HepG2 (cell line): ENCODE measurements around the gene GAS1. TPM values are rescaled to one million over a fixed set of nuclear protein-coding genes. Genes with fewer than 3 reads are reported as not detected.

Experiments
- ATAC-seq: fragments of 200-7000 bp; cut with Tn5 transposase; 3 replicates; pipeline ENCODE4 v1.9.1; 2020; ENCODE audit warnings: mild to moderate bottlenecking, moderate library complexity
- BruUV-seq: library from RNA; stranded (reverse); fragments of 400-500 nt; replicated peaks from 2 replicates; lab custom pipeline; 2021; lab: Mats Ljungman, UMichigan
- CTCF ChIA-PET: fragments of 300-600 bp; formaldehyde crosslinking; extraction: SDS; loops from one replicate; lab custom pipeline; 2021; ENCODE audit warnings: low total read pairs, inconsistent platforms, low intra/inter-chr PET ratio; lab: Yijun Ruan, JAX
- POLR2A ChIA-PET: fragments of 350-600 bp; sonication (Branson Sonifier 250); formaldehyde crosslinking; loops from one replicate; lab custom pipeline; 2020; ENCODE audit warnings: antibody characterized with exemption, inconsistent platforms; lab: Yijun Ruan, JAX
- DNase-seq: peaks from one replicate; pipeline ENCODE4 v3.0.0-alpha.2; 2015; ENCODE audit warnings: low spot score
- FAIRE-seq: peaks from 3 replicates; lab custom pipeline; 2011; peaks lifted over from hg19 to GRCh38; lab: Jason Lieb, UNC
- H2AFZ ChIP-seq: one replicate; pipeline ENCODE4 v1.6.1; 2011; ENCODE audit warnings: low read length, inconsistent platforms
- H3K27ac ChIP-seq: fragments of 300-600 bp; 3 replicates; pipeline ENCODE4 v1.8.0; 2011; ENCODE audit warnings: mixed run types, mild to moderate bottlenecking, mixed read lengths, low read length, inconsistent platforms; ENCODE audit not compliant: insufficient read depth; ENCODE audit errors: extremely low read length
- H3K27me3 ChIP-seq, 2 experiments: fragments of 200-600 bp in 1 of 2; 2 replicates in 1 of 2; 3 replicates in 1 of 2; pipeline versions ENCODE4 v1.6.0 to v1.8.0; 2011; ENCODE audit warnings: low read length in 2 of 2, mild to moderate bottlenecking in 2 of 2, moderate library complexity in 2 of 2, inconsistent platforms in 1 of 2; ENCODE audit not compliant: insufficient read depth in 2 of 2, control insufficient read depth in 1 of 2
- H3K36me3 ChIP-seq, 2 experiments: fragments of 200-600 bp in 1 of 2; replicated peaks in 1 of 2; 2 replicates in 1 of 2; 3 replicates in 1 of 2; pipeline versions ENCODE4 v1.5.1 to v1.8.0; 2011; ENCODE audit warnings: low read length in 2 of 2, inconsistent platforms in 1 of 2; ENCODE audit not compliant: insufficient read depth in 2 of 2, control insufficient read depth in 1 of 2
- H3K4me1 ChIP-seq: 2 replicates; pipeline ENCODE4 v1.5.1; 2012; ENCODE audit warnings: low read length, inconsistent platforms; ENCODE audit not compliant: insufficient read depth
- H3K4me2 ChIP-seq: 2 replicates; pipeline ENCODE4 v1.6.0; 2011; ENCODE audit warnings: low read depth, low read length, inconsistent platforms
- H3K4me3 ChIP-seq, 3 experiments: fragments of 200-600 bp in 1 of 3; sonication (generic), shearing (Covaris generic) in 1 of 3; replicated peaks in 1 of 3; 2 replicates each; pipeline ENCODE4 v1.5.1; 2011 to 2016; ENCODE audit warnings: low read length in 3 of 3, inconsistent platforms in 2 of 3, low read depth in 2 of 3, mild to moderate bottlenecking in 2 of 3, control low read depth in 1 of 3, mixed read lengths in 1 of 3; ENCODE audit not compliant: insufficient read depth in 1 of 3
- H3K79me2 ChIP-seq: one replicate; pipeline ENCODE4 v1.6.1; 2011; ENCODE audit warnings: low read length, inconsistent platforms; ENCODE audit not compliant: insufficient read depth
- H3K9ac ChIP-seq: 2 replicates; pipeline ENCODE4 v1.6.0; 2011; ENCODE audit warnings: mild to moderate bottlenecking, low read depth, low read length, inconsistent platforms; ENCODE audit not compliant: insufficient read depth
- H3K9me3 ChIP-seq: 2 replicates; pipeline ENCODE4 v1.5.1; 2012; ENCODE audit warnings: mild to moderate bottlenecking, low read length
- H4K20me1 ChIP-seq: 2 replicates; pipeline ENCODE4 v1.6.0; 2011; ENCODE audit warnings: inconsistent platforms, mild to moderate bottlenecking, low read length, moderate library complexity; ENCODE audit not compliant: insufficient read depth
- HMGA1 ChIP-seq: sonication (generic); formaldehyde crosslinking; conservative IDR thresholded peaks from 2 replicates; pipeline ENCODE4 v1.4.0; 2020; ENCODE audit warnings: missing genetic modification reagents
- IKZF5 ChIP-seq: IDR thresholded peaks from 2 replicates; pipeline ENCODE4 v1.6.1; 2018; ENCODE audit warnings: missing genetic modification reagents, mild to moderate bottlenecking, missing compliant biosample characterization
- MAFK ChIP-seq, 2 experiments: IDR thresholded peaks in 1 of 2; conservative IDR thresholded peaks in 1 of 2; 2 replicates each; pipeline ENCODE4 v1.6.1; 2011; ENCODE audit warnings: improper control_type of control experiment in 2 of 2, low read length in 2 of 2
- MXD4 ChIP-seq: IDR thresholded peaks from 2 replicates; pipeline ENCODE4 v1.6.1; 2016; ENCODE audit warnings: mild to moderate bottlenecking, missing biosample characterization, missing genetic modification reagents
- RFX5 ChIP-seq: IDR thresholded peaks from 2 replicates; pipeline ENCODE4 v1.6.1; 2011; ENCODE audit warnings: low read depth, low read length, improper control_type of control experiment
- RFXANK ChIP-seq: IDR thresholded peaks from 2 replicates; pipeline ENCODE4 v1.6.1; 2016
- SRSF9 ChIP-seq: fragments of 200-400 bp; formaldehyde crosslinking; IDR thresholded peaks from 2 replicates; pipeline ENCODE4 v1.6.1; 2018; ENCODE audit warnings: borderline replicate concordance, mild to moderate bottlenecking, low read depth, low read length; ENCODE audit not compliant: insufficient read depth, poor library complexity, severe bottlenecking
- TFE3 ChIP-seq: IDR thresholded peaks from 2 replicates; pipeline ENCODE4 v1.6.1; 2016
- ZBTB3 ChIP-seq: sonication (generic); formaldehyde crosslinking; IDR thresholded peaks from 2 replicates; pipeline ENCODE4 v1.4.0; 2020; ENCODE audit warnings: low read depth, mild to moderate bottlenecking, moderate library complexity, missing genetic modification reagents, borderline replicate concordance
- ZNF143 ChIP-seq: sonication (generic); formaldehyde crosslinking; IDR thresholded peaks from 2 replicates; pipeline ENCODE4 v1.4.0; 2020; ENCODE audit warnings: missing genetic modification reagents
- ZNF296 ChIP-seq: sonication (generic); formaldehyde crosslinking; conservative IDR thresholded peaks from 2 replicates; pipeline ENCODE4 v1.5.0; 2020; ENCODE audit warnings: mild to moderate bottlenecking, missing genetic modification reagents
- ZNF670 ChIP-seq: sonication (generic); formaldehyde crosslinking; IDR thresholded peaks from 2 replicates; pipeline ENCODE4 v1.8.0; 2022; ENCODE audit warnings: mild to moderate bottlenecking, missing genetic modification reagents, borderline replicate concordance
- ZNF792 ChIP-seq: IDR thresholded peaks from 2 replicates; pipeline ENCODE4 v1.6.1; 2016
- ZNF839 ChIP-seq: sonication (generic); formaldehyde crosslinking; IDR thresholded peaks from 2 replicates; pipeline ENCODE4 v1.4.0; 2020; ENCODE audit warnings: missing genetic modification reagents, mild to moderate bottlenecking, borderline replicate concordance
- WGBS: methylation state at CpG from one replicate; pipeline ENCODE4 v1.1.6; 2017; ENCODE audit warnings: low lambda C conversion rate; 5-methylcytosine and 5-hydroxymethylcytosine counted together
- in situ Hi-C: cut with HindIII; loops from 2 replicates; pipeline ENCODE4 v1.10.0; 2017; ENCODE audit warnings: low pct_unique_long_range_greater_than_20kb; ENCODE audit not compliant: extremely low pct_ligation_motif_present
- intact Hi-C: fragments of 100-400 bp; cut with micrococcal nuclease; formaldehyde crosslinking; loops from one replicate; pipeline ENCODE4 v1.10.0; 2022; ENCODE audit not compliant: unreplicated experiment
- polyA plus RNA-seq, 8 experiments: library from polyadenylated mRNA; depleted of rRNA in 3 of 8; stranded (reverse) in 7 of 8; unstranded in 1 of 8; fragments of >200 nt; fragmentation: Illumina TruSeq in 4 of 8; extraction: Trizol in 4 of 8; gene quantifications; 2 replicates each; pipeline versions ENCODE4 v1.2.1 to v1.2.3, GENCODE V29; 2011 to 2016; ENCODE audit warnings: low read depth in 4 of 8, missing spikeins in 1 of 8, mixed read lengths in 1 of 8; ENCODE audit not compliant: insufficient read depth in 1 of 8
- total RNA-seq, 5 experiments: library from RNA; depleted of rRNA; stranded (reverse); fragments of >200 nt; fragmentation: Illumina TruSeq; extraction: Trizol; gene quantifications; 2 replicates each; pipeline ENCODE4 v1.2.3, GENCODE V29; 2016; ENCODE audit warnings: low read depth in 1 of 5

The GAS1 gene
- total and polyA plus RNA-seq, 2 of the 13 experiments (the other 11 are each of a cell fraction or from before 2014, with no cell fraction given): not detected

GRCh38 chr9:86939891-86940290, 7.4 kb downstream of the GAS1 start (continued):
- TF ChIP-seq TFE3 (CRISPR knock-in tag): no peak
- no peak for TF ChIP-seq ZNF839 (CRISPR knock-in tag)
- TF ChIP-seq ZNF143 (CRISPR knock-in tag): no peak
- no peak for TF ChIP-seq RFX5

GRCh38 chr9:86939321-86939720, 8.0 kb downstream of the GAS1 start:
- ATAC-seq (no peak), FAIRE-seq (no peak), DNase-seq (no peak)
- peaks cover 14% of the 10 kb centered on the region for H3K4me1 ChIP-seq
- no peak for TF ChIP-seq ZNF296 (CRISPR knock-in tag)
- no peak for TF ChIP-seq MXD4 (CRISPR knock-in tag)
- no peak for TF ChIP-seq ZNF670 (CRISPR knock-in tag)
- TF ChIP-seq SRSF9: no peak
- TF ChIP-seq HMGA1: no peak
- TF ChIP-seq RFXANK (CRISPR knock-in tag): no peak
- no peak for TF ChIP-seq IKZF5 (CRISPR knock-in tag)
- TF ChIP-seq ZNF792: no peak
- no peak for TF ChIP-seq MAFK (conservative IDR thresholded peaks at IDR 0.05 in 1 of 2, IDR thresholded peaks at IDR 0.05 in 1 of 2; ENCODE audit: low read length in 2 of 2)
- TF ChIP-seq ZBTB3 (CRISPR knock-in tag): no peak
- POLR2A ChIA-PET: no interaction called here
- no TSS peak for BruUV-seq
- intact Hi-C loops: no loop called here
- no peaks in the 10 kb centered on the region; the same call in 1 of the 2 replicates for H4K20me1 ChIP-seq
- no peak overlapping the region for H3K9ac ChIP-seq
- H3K27ac ChIP-seq: no peak overlapping the region
- CTCF ChIA-PET: no interaction called here
- peaks cover 0 to 35% of the 10 kb centered on the region in 2 experiments; a peak in 3 of 5 replicates for H3K27me3 ChIP-seq
- H2AFZ ChIP-seq: no peak overlapping the region
- WGBS: 0% methylated on average over 5 of the region's 5 CpGs
- H3K9me3 ChIP-seq: no peaks in the 10 kb centered on the region
- H3K36me3 ChIP-seq: no peaks in the 10 kb centered on the region
- no peak overlapping the region for H3K4me3 ChIP-seq
- H3K4me2 ChIP-seq: no peak overlapping the region
- in situ Hi-C loops: no loop called here
- H3K79me2 ChIP-seq: no peaks in the 10 kb centered on the region
